ENCODE data around the gene SPEN.

GRCh38 chr1:15951341-15952153 is 104.0 kb downstream of the SPEN start:
- TF ChIP-seq POLR2A (IDR thresholded peaks at IDR 0.05) (no peak), CTCF (IDR thresholded peaks at IDR 0.05) (no peak)

Measured in vagina (tissue), 2 donors.